ENCODE data around the gene SERPINB6.

Gene SERPINB6

DNA sequence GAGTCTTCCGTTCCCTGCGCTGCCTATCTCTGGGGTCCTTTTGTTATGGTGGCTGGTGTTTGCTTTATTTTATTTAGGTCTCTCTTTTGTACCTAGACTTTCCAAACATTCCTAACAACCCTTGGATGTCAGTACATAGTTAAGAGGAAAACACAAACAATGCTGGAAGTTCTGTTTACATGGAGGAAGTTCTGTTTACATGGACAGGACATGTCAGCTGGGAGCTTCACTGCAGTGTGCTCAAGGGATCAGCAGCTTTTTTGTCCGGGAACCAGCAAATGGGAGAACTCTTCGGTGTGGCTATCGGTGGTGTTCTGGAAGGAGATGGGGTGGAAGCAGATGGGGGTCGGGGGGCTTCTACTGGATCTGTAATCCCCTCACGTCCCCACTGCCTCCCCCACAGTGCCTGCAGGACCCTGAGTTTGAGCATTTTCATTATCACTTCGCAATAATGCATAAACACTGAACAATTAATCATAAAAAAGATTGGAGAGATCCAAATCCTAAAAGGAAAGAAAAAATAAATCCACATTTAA, 2.7 kb downstream of the SERPINB6 start:
- Histone ChIP-seq H3K36me3 (ENCODE audit: insufficient read depth, low read length) (no peaks in the 10 kb centered on the region), H3K27ac (no peak overlapping the region), H3K4me3 (no peak overlapping the region), H3K9me3 (ENCODE audit: low read depth, low read length) (no peaks in the 10 kb centered on the region), H3K9ac (ENCODE audit: insufficient read length) (no peak overlapping the region)
- DNase-seq (ENCODE audit: low read depth, low spot score), result no peak
- TF ChIP-seq EZH2 (IDR thresholded peaks at IDR 0.05) (no peak), FOXP2 (optimal IDR thresholded peaks at IDR 0.05; ENCODE audit: control extremely low read depth, extremely low read length, insufficient read depth) (no peak), POLR2AphosphoS5 (IDR thresholded peaks at IDR 0.05; ENCODE audit: borderline replicate concordance, low read depth, low read length) (no peak)

DNA sequence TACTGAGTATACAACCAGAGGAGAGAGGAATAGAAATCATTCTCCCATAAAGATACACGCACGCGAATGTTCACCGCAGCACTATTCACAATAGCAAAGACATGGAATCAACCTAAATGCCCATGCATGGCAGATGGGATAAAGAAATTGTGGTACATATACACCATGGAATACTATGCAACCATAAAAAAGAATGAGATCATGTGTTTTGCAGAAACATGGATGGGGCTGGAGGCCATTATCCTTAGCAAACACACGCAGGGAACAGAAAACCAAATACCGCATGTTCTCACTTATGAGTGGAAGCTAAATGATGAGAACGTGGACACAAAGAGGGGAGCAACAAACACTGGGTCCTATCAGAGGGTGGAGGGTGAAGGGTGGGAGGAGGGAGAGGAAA, 3.4 kb downstream of the SERPINB6 start:
- Histone ChIP-seq H3K4me3 (no peak overlapping the region), H3K9ac (ENCODE audit: insufficient read length) (no peak overlapping the region), H3K9me3 (ENCODE audit: low read depth, low read length) (no peaks in the 10 kb centered on the region), H3K36me3 (ENCODE audit: insufficient read depth, low read length) (no peaks in the 10 kb centered on the region), H3K27ac (no peak overlapping the region)
- TF ChIP-seq POLR2AphosphoS5 (IDR thresholded peaks at IDR 0.05; ENCODE audit: borderline replicate concordance, low read depth, low read length) (no peak), FOXP2 (optimal IDR thresholded peaks at IDR 0.05; ENCODE audit: control extremely low read depth, extremely low read length, insufficient read depth) (no peak), EZH2 (IDR thresholded peaks at IDR 0.05) (no peak)
- DNase-seq (ENCODE audit: low read depth, low spot score), result no peak

DNA sequence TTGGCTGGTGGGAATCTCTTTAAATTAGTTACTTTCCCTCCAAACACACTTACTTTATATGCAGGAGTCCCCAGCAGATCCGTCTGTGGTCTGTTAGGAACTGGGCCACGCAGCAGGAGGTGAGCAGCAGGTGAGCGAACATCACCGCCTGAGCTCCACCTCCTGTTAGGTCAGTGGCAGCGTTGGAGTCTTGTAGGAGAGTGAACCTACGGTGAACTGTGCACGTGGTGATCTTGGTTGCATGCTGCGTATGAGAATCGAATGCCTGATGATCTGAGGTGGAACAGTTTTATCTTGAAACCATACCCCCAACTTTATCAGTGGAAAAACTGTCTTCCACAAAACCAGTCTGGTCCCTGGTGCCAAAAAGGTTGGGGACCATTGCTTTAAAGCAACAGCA, 5.0 kb downstream of the SERPINB6 start:
- Histone ChIP-seq H3K4me3 (no peak overlapping the region), H3K27ac (no peak overlapping the region), H3K36me3 (ENCODE audit: insufficient read depth, low read length) (no peaks in the 10 kb centered on the region), H3K9ac (ENCODE audit: insufficient read length) (no peak overlapping the region), H3K9me3 (ENCODE audit: low read depth, low read length) (no peaks in the 10 kb centered on the region)
- no peak for TF ChIP-seq FOXP2 (optimal IDR thresholded peaks at IDR 0.05; ENCODE audit: control extremely low read depth, extremely low read length, insufficient read depth)
- no peak for TF ChIP-seq POLR2AphosphoS5 (IDR thresholded peaks at IDR 0.05; ENCODE audit: borderline replicate concordance, low read depth, low read length)
- no peak for TF ChIP-seq EZH2 (IDR thresholded peaks at IDR 0.05)
- DNase-seq (ENCODE audit: low read depth, low spot score), result no peak

DNA sequence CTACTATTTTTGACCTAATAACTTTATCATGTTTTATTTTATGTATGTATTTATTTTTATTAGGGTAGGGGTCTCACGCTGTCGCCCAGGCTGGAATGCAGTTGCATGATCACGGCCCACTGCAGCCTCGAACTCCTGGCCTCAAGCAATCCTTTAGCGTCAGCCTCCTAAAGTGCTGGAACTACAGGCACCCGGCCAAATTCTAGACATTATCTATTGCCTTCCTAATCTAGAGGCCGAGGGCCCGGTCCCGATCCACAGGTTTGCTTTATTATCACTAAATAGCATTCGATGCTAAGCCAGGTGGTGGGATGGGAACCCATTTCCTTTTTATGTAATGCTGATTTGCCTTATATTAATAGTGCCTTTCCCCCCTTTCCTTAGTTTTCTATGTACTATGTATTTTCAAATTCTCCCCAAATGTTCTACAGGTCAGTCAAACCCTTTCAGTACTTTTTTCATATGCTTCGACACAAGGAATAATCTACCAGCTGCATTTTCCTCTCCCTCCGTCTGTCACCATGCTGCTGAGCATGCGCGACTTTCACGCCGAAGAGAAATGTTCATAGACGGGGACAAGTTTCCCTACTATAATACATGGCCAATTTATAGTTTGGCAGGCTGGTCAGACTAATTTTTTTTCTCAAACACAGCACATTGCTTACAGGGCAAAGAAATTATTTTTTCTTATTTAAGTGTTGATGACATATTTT, 6.4 kb downstream of the SERPINB6 start:
- Histone ChIP-seq H3K9me3 (ENCODE audit: low read depth, low read length) (no peaks in the 10 kb centered on the region), H3K9ac (ENCODE audit: insufficient read length) (no peak overlapping the region), H3K27ac (no peak overlapping the region), H3K36me3 (ENCODE audit: insufficient read depth, low read length) (no peaks in the 10 kb centered on the region), H3K4me3 (no peak overlapping the region)
- TF ChIP-seq EZH2 (IDR thresholded peaks at IDR 0.05) (no peak), POLR2AphosphoS5 (IDR thresholded peaks at IDR 0.05; ENCODE audit: borderline replicate concordance, low read depth, low read length) (no peak), FOXP2 (optimal IDR thresholded peaks at IDR 0.05; ENCODE audit: control extremely low read depth, extremely low read length, insufficient read depth) (no peak)
- DNase-seq (ENCODE audit: low read depth, low spot score), result no peak

DNA sequence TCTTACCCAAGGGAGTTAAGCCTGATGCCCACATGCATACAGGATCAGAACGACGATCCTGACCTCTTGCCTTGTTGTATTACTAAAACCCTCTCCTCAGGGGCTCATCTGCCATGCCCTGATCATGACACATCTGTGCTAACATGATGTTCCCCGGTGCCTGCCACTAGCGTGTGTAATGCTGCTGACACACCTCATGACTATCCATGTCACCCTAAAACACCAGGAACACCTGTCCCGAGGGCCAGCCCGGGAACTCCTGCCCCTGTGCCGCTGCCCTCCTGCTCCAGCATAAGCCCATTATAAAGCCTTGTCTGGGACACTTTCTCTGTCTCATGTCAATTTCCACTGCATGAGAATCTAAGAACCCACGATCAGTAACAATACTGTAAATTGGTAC, 7.6 kb downstream of the SERPINB6 start:
- TF ChIP-seq POLR2AphosphoS5 (IDR thresholded peaks at IDR 0.05; ENCODE audit: borderline replicate concordance, low read depth, low read length) (no peak), EZH2 (IDR thresholded peaks at IDR 0.05) (no peak), FOXP2 (optimal IDR thresholded peaks at IDR 0.05; ENCODE audit: control extremely low read depth, extremely low read length, insufficient read depth) (no peak)
- no peak overlapping the region for H3K9ac ChIP-seq (ENCODE audit: insufficient read length)
- no peaks in the 10 kb centered on the region for H3K36me3 ChIP-seq (ENCODE audit: insufficient read depth, low read length)
- H3K27ac ChIP-seq, result no peak overlapping the region
- DNase-seq (ENCODE audit: low read depth, low spot score), result no peak
- no peaks in the 10 kb centered on the region for H3K9me3 ChIP-seq (ENCODE audit: low read depth, low read length)
- no peak overlapping the region for H3K4me3 ChIP-seq

- H3K9ac ChIP-seq (ENCODE audit: insufficient read length), result no peak overlapping the region
- H3K9me3 ChIP-seq (ENCODE audit: low read depth, low read length), result no peaks in the 10 kb centered on the region
- no peak for DNase-seq (ENCODE audit: low read depth, low spot score)
- no peak overlapping the region for H3K4me3 ChIP-seq
- no peaks in the 10 kb centered on the region for H3K36me3 ChIP-seq (ENCODE audit: insufficient read depth, low read length)
- TF ChIP-seq FOXP2 (optimal IDR thresholded peaks at IDR 0.05; ENCODE audit: control extremely low read depth, extremely low read length, insufficient read depth), result no peak
- TF ChIP-seq POLR2AphosphoS5 (IDR thresholded peaks at IDR 0.05; ENCODE audit: borderline replicate concordance, low read depth, low read length), result no peak
- no peak for TF ChIP-seq EZH2 (IDR thresholded peaks at IDR 0.05)
- no peak overlapping the region for H3K27ac ChIP-seq
Measured at GRCh38 chr6:2962636-2963035, 8.7 kb downstream of the SERPINB6 start.

DNA sequence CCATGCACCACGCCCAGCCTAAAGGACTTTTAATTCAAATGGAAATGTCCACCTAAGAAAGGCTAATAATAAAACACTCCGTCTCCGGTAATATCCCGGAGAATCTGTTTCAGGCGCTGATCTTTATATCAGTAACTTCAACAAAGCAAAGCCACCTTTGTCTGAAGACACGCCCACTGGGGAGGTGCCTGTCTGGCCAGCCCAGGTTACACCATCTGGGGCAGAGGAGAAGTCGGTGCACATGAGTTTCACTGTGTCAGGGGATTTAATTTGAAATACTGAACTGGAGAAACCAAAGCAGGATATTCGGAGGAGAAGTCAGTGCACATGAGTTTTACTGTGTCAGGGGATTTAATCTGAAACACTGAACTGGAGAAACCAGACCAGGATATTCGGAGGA, 9.4 kb downstream of the SERPINB6 start:
- Histone ChIP-seq H3K36me3 (ENCODE audit: insufficient read depth, low read length) (no peaks in the 10 kb centered on the region), H3K27ac (no peak overlapping the region), H3K9ac (ENCODE audit: insufficient read length) (no peak overlapping the region), H3K9me3 (ENCODE audit: low read depth, low read length) (no peaks in the 10 kb centered on the region), H3K4me3 (no peak overlapping the region)
- TF ChIP-seq FOXP2 (optimal IDR thresholded peaks at IDR 0.05; ENCODE audit: control extremely low read depth, extremely low read length, insufficient read depth), result no peak
- TF ChIP-seq EZH2 (IDR thresholded peaks at IDR 0.05), result no peak
- no peak for TF ChIP-seq POLR2AphosphoS5 (IDR thresholded peaks at IDR 0.05; ENCODE audit: borderline replicate concordance, low read depth, low read length)
- no peak for DNase-seq (ENCODE audit: low read depth, low spot score)

- no peak for TF ChIP-seq POLR2AphosphoS5 (IDR thresholded peaks at IDR 0.05; ENCODE audit: borderline replicate concordance, low read depth, low read length)
- TF ChIP-seq EZH2 (IDR thresholded peaks at IDR 0.05), result no peak
- TF ChIP-seq FOXP2 (optimal IDR thresholded peaks at IDR 0.05; ENCODE audit: control extremely low read depth, extremely low read length, insufficient read depth), result no peak
- Histone ChIP-seq H3K27ac (no peak overlapping the region), H3K9me3 (ENCODE audit: low read depth, low read length) (no peaks in the 10 kb centered on the region), H3K9ac (ENCODE audit: insufficient read length) (no peak overlapping the region), H3K36me3 (ENCODE audit: insufficient read depth, low read length) (no peaks in the 10 kb centered on the region), H3K4me3 (no peak overlapping the region)
- no peak for DNase-seq (ENCODE audit: low read depth, low spot score)
Measured at GRCh38 chr6:2961506-2961905, 9.9 kb downstream of the SERPINB6 start.
